Activated naive CD4-positive, alpha-beta T cell treated with anti-CD3 and anti-CD28 coated beads, Interleukin-2, amount 10 ng/mL, durations not matched to agents 5 hours and 36 hours (primary cell): ENCODE data around the gene SDK1. TPM values are rescaled to one million over a fixed set of nuclear protein-coding genes. Genes with fewer than 3 reads are reported as not detected.

Experiments
- total RNA-seq, 2 experiments: library from RNA; stranded (reverse); gene quantifications; one replicate each; pipeline ENCODE4 v1.2.3, GENCODE V29; 2021

The SDK1 gene
- under 1 TPM; 0.07 to 0.45 TPM for total RNA-seq

GRCh38 chr7:3300651-3301448, at the start of gene SDK1:
Gene SDK1, plus strand, starts transcription at chr7:3301252. Its CDS starts 335 bp downstream, at chr7:3301587.

